SU-DHL-6 (cell line): Measurements from ENCODE around the gene CHIT1.

Experiments used
- CTCF ChIP-seq: fragments of 200-600 bp; sonication (generic); IDR thresholded peaks from one replicate; pipeline ENCODE4 v1.5.1; 2017; ENCODE audit warnings: antibody characterized with exemption, mild to moderate bottlenecking, low read length, moderate library complexity; ENCODE audit not compliant: insufficient read depth, poor library complexity, severe bottlenecking
- EZH2phosphoT487 ChIP-seq: fragments of 200-600 bp; sonication (generic), shearing (Covaris generic); conservative IDR thresholded peaks from 2 replicates; pipeline ENCODE4 v1.6.1; 2018; ENCODE audit warnings: mild to moderate bottlenecking, antibody characterized with exemption, low read length, moderate library complexity, mixed read lengths

DNA sequence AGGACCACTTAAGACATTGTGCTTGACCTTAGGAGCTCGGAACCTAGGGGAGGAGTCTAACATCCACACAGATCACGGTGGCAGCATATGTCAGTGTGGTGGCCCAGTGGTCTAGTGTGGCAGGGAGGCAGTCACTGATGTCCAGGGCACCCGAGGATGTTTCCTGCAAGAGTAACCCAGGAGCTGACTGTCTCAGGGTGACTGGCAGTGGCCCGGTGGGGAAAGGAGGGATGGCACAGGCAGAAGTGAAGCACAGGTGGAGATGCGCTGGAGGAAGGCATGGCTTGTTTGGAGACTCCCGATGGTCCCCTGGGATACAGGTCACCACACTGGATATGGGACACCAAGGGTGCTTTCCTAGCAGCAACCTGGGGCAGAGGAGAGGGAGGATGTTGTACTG lies 16.3 kb downstream of the CHIT1 start:
- TF ChIP-seq CTCF (no peak), EZH2phosphoT487 (no peak)
